ENCODE measurements around the gene RSPH3.

- TF ChIP-seq SNAI2 (CRISPR knock-in tag; IDR thresholded peaks at IDR 0.05) = no peak
- no peak for TF ChIP-seq TCF4 (CRISPR knock-in tag; IDR thresholded peaks at IDR 0.05; ENCODE audit: borderline replicate concordance)
- TF ChIP-seq ZFP3 (CRISPR knock-in tag; IDR thresholded peaks at IDR 0.05) = no peak
- TF ChIP-seq RARB (CRISPR knock-in tag; IDR thresholded peaks at IDR 0.05) = no peak
- no peak for TF ChIP-seq ISL1 (CRISPR knock-in tag; IDR thresholded peaks at IDR 0.05)
- TF ChIP-seq TOX (CRISPR knock-in tag; IDR thresholded peaks at IDR 0.05; ENCODE audit: borderline replicate concordance) = no peak
- no peak for TF ChIP-seq POU6F1 (CRISPR knock-in tag; IDR thresholded peaks at IDR 0.05; ENCODE audit: borderline replicate concordance, low read depth)
- TF ChIP-seq OSR1 (CRISPR knock-in tag; IDR thresholded peaks at IDR 0.05) = no peak
- no peak for TF ChIP-seq ESRRG (CRISPR knock-in tag; IDR thresholded peaks at IDR 0.05)
- TF ChIP-seq PPARA (CRISPR knock-in tag; IDR thresholded peaks at IDR 0.05; ENCODE audit: borderline replicate concordance) = no peak
- TF ChIP-seq CREB5 (CRISPR knock-in tag; IDR thresholded peaks at IDR 0.05; ENCODE audit: low read depth) = no peak
- no peak for TF ChIP-seq PATZ1 (CRISPR knock-in tag; IDR thresholded peaks at IDR 0.05; ENCODE audit: borderline replicate concordance)
- TF ChIP-seq CSDC2 (CRISPR knock-in tag; IDR thresholded peaks at IDR 0.05) = no peak
These were observed 13.2 kb upstream of the RSPH3 start for GRCh38 chr6:159013229-159013628.

Measured in SK-N-SH treated with all-trans-retinoic acid at 6 μM for 48 hours (cell line).